GM12892 (cell line): ENCODE results near the gene HOTAIR.

Source experiments
- POLR2A ChIP-seq: IDR thresholded peaks from 2 replicates; pipeline ENCODE4 v1.6.1; 2011; ENCODE audit warnings: low read depth, low read length, control low read depth
- POLR2AphosphoS5 ChIP-seq: IDR thresholded peaks from 2 replicates; pipeline ENCODE4 v1.6.1; 2011; ENCODE audit warnings: low read depth, low read length, control low read depth
- TAF1 ChIP-seq: IDR thresholded peaks from 2 replicates; pipeline ENCODE4 v1.6.1; 2011; ENCODE audit warnings: low read depth, mild to moderate bottlenecking, control low read depth, low read length, borderline replicate concordance

GRCh38 chr12:53956251-53956887 lies 18.4 kb downstream of the HOTAIR start:
- TF ChIP-seq POLR2A: no peak
- TF ChIP-seq TAF1: no peak
- no peak for TF ChIP-seq POLR2AphosphoS5
